Neutrophil (primary cell): ENCODE measurements around the gene IDS.
"Not testable (repeated sequence)": the region's sequence is repeated elsewhere in the genome, so short reads cannot be mapped to it uniquely, and the experiment has no call there.

ENCODE experiments used
- H3K27ac ChIP-seq: fragments of 200-600 bp; sonication (generic); 2 replicates; pipeline ENCODE4 v1.5.1; 2016; ENCODE audit warnings: mild to moderate bottlenecking, moderate library complexity
- H3K27me3 ChIP-seq: fragments of 200-600 bp; sonication (generic); 2 replicates; pipeline ENCODE4 v1.6.0; 2016; ENCODE audit warnings: mild to moderate bottlenecking
- H3K36me3 ChIP-seq: fragments of 200-600 bp; sonication (generic); 2 replicates; pipeline ENCODE4 v1.5.1; 2017
- H3K4me1 ChIP-seq, 2 experiments: fragments of 200-600 bp in 1 of 2; sonication (generic) in 1 of 2; 1 replicate in 1 of 2; 2 replicates in 1 of 2; pipeline versions ENCODE4 v1.5.1 to v1.6.1; 2013 to 2016; ENCODE audit warnings: low read depth in 1 of 2, low read length in 1 of 2, mild to moderate bottlenecking in 1 of 2, moderate library complexity in 1 of 2; ENCODE audit not compliant: control insufficient read depth in 1 of 2, insufficient read depth in 1 of 2
- H3K4me3 ChIP-seq, 2 experiments: fragments of 200-600 bp in 1 of 2; sonication (generic) in 1 of 2; 1 replicate in 1 of 2; 2 replicates in 1 of 2; pipeline ENCODE4 v1.5.1; 2013 to 2016; ENCODE audit warnings: low read depth in 1 of 2, low read length in 1 of 2, mild to moderate bottlenecking in 1 of 2, moderate library complexity in 1 of 2
- H3K9me3 ChIP-seq: fragments of 200-600 bp; sonication (generic); 2 replicates; pipeline ENCODE4 v1.5.1; 2016
- CTCF ChIP-seq: fragments of 200-600 bp; sonication (generic); IDR thresholded peaks from 2 replicates; pipeline ENCODE4 v1.5.1; 2016; ENCODE audit warnings: antibody characterized with exemption

Gene IDS

DNA sequence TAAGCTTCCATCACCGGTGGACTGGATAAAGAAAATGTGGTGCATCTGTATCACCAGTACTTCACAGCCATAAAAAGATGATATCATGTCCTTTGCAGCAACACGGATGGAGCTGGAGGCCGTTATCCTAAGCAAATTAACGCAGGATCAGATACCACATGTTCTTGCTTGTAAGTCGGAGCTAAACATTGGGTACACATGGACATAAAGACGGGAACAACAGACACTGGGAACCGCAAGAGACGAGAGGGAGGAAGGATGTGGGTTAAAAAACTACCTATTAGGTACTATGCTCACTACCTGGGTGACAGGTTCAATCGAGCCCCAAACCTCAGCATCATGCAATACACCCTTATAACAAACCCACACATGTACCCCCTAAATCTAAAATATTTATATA, 16.3 kb upstream of the IDS start:
- H3K4me3 ChIP-seq = no peak overlapping the region
- H3K36me3 ChIP-seq = no peaks in the 10 kb centered on the region
- no peaks in the 10 kb centered on the region for H3K9me3 ChIP-seq
- peaks cover 13 to 15% of the 10 kb centered on the region in 2 experiments for H3K4me1 ChIP-seq
- TF ChIP-seq CTCF = no peak
- H3K27ac ChIP-seq = no peak overlapping the region
- H3K27me3 ChIP-seq = no peaks in the 10 kb centered on the region

GRCh38 chrX:149520636-149521277, 15.7 kb upstream of the IDS start:
- not testable (repeated sequence) for H3K27me3 ChIP-seq, H3K9me3 ChIP-seq, H3K36me3 ChIP-seq, H3K4me3 ChIP-seq, H3K27ac ChIP-seq
- H3K4me1 ChIP-seq = peaks cover 14 to 15% of the 10 kb centered on the region in 2 experiments

DNA sequence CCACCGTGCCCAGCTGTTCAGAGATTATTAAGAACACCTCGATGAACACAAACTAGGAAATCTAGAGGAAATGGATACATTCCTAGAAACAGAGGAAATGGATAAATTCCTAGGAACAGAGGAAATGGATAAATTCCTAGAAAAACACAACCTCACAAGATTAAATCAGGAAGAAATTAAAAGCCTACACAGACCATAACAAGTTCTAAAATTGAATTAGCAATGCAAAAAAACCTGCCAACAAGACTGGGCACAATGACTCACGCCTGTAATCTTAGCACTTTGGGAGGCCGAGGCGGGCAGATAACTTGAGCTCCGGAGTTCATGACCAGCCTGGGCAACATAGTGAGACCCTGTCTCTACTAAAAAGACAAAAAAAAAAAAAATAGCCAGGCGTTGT, 13.1 kb upstream of the IDS start:
- Histone ChIP-seq H3K4me1 (peaks cover 8 to 9% of the 10 kb centered on the region in 2 experiments), H3K36me3 (no peaks in the 10 kb centered on the region), H3K4me3 (no peak overlapping the region), H3K27ac (no peak overlapping the region), H3K27me3 (no peaks in the 10 kb centered on the region), H3K9me3 (no peaks in the 10 kb centered on the region)
- TF ChIP-seq CTCF = no peak

GRCh38 chrX:149517308-149517707, 12.2 kb upstream of the IDS start:
- H3K4me1 ChIP-seq = peaks cover 8 to 12% of the 10 kb centered on the region in 2 experiments
- no peaks in the 10 kb centered on the region for H3K36me3 ChIP-seq
- H3K27ac ChIP-seq = no peak overlapping the region
- no peak for TF ChIP-seq CTCF
- H3K27me3 ChIP-seq = no peaks in the 10 kb centered on the region
- no peak overlapping the region for H3K4me3 ChIP-seq
- no peaks in the 10 kb centered on the region for H3K9me3 ChIP-seq

DNA sequence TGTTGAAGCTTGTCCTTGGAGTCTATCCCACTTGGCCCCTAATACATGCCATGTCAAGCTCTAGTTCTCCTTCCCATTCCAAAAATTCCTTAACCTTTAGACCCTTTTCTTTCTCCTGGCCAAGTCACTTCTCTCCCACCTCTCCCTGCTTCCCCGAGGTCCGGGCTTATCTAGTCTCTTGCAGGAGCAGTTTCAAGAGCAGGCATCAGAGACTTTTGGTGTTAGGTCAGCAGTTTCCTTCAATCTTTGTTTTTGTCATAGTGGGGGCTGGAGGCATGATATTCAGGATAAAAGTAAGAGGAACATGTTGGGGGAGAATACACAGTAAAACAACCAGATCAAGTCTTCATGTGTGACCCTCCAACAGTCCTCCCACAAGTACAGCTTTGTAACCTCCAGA, 11.5 kb upstream of the IDS start:
- H3K4me1 ChIP-seq = peaks cover 8 to 13% of the 10 kb centered on the region in 2 experiments
- H3K36me3 ChIP-seq = no peaks in the 10 kb centered on the region
- no peak for TF ChIP-seq CTCF
- no peaks in the 10 kb centered on the region for H3K9me3 ChIP-seq
- H3K4me3 ChIP-seq = no peak overlapping the region
- H3K27me3 ChIP-seq = no peaks in the 10 kb centered on the region
- peak overlapping the region; percentile 49 for H3K27ac ChIP-seq

DNA sequence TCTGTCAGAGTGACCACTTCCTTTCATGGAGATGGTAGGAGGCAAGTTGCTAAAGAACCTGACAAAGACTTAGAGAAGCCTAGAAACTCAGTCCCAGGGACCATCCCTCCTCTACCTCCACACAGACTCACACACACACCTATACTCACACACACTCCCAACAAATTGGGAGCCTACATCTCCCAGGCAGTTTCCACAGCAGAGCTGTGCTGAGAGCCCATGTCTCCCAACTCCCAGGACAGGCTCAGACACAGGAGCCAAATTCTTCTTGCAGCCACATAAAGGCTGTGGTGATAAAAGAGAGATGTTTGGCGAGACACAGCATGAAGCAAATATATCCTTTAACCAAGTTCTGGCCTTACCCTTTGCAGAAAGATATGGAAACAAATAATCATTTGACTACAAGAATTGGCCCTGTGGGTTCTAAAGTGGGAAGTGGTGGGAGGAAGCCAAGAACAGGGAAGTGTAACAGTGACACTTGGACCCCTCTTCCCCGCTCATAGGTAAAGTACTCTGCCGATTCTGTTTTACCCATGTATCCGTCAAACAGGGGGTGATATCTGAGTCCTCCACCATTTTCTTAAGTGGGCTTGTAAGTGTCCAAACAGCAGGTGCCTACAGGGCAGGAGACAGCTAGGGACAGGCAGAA, 11.0 kb upstream of the IDS start:
- Histone ChIP-seq H3K27ac (peak overlapping the region; percentile 49), H3K27me3 (no peaks in the 10 kb centered on the region), H3K36me3 (no peaks in the 10 kb centered on the region), H3K9me3 (no peaks in the 10 kb centered on the region), H3K4me1 (peaks cover 8 to 13% of the 10 kb centered on the region in 2 experiments), H3K4me3 (no peak overlapping the region)
- TF ChIP-seq CTCF = no peak
